Measurements from ENCODE around the gene FNDC5. TPM values are rescaled to one million over a fixed set of nuclear protein-coding genes. Genes with fewer than 3 reads are reported as not detected.

FNDC5 gene
- total RNA-seq, 1 donor from 2014 or later: 105 TPM

- no peak overlapping the region for H3K4me3 ChIP-seq
- TF ChIP-seq CTCF (IDR thresholded peaks at IDR 0.05; ENCODE audit: borderline replicate concordance): no peak
- H3K27ac ChIP-seq (replicated peaks): no peak overlapping the region
- peaks cover 13% of the 10 kb centered on the region for H3K4me1 ChIP-seq
- intact Hi-C loops (cut with micrococcal nuclease): no loop called here
- no peaks in the 10 kb centered on the region for H3K9me3 ChIP-seq (replicated peaks)
- H3K27me3 ChIP-seq (ENCODE audit: low read depth): peaks cover 41% of the 10 kb centered on the region
- H3K36me3 ChIP-seq: no peaks in the 10 kb centered on the region
- no peak for DNase-seq
Observed at GRCh38 chr1:32903991-32904785, 33.5 kb upstream of the FNDC5 start.

GRCh38 chr1:32902535-32902920, 31.8 kb upstream of the FNDC5 start:
- intact Hi-C loops (cut with micrococcal nuclease): no loop called here
- no peak for DNase-seq
- no peak overlapping the region for H3K4me3 ChIP-seq
- H3K27ac ChIP-seq (replicated peaks): no peak overlapping the region
- no peaks in the 10 kb centered on the region for H3K9me3 ChIP-seq (replicated peaks)
- H3K36me3 ChIP-seq: no peaks in the 10 kb centered on the region
- no peak for TF ChIP-seq CTCF (IDR thresholded peaks at IDR 0.05; ENCODE audit: borderline replicate concordance)
- peaks cover 28% of the 10 kb centered on the region for H3K27me3 ChIP-seq (ENCODE audit: low read depth)
- H3K4me1 ChIP-seq: peaks cover 13% of the 10 kb centered on the region

- H3K36me3 ChIP-seq: no peaks in the 10 kb centered on the region
- no peaks in the 10 kb centered on the region for H3K9me3 ChIP-seq (replicated peaks)
- TF ChIP-seq CTCF (IDR thresholded peaks at IDR 0.05; ENCODE audit: borderline replicate concordance): no peak
- no peak for DNase-seq
- intact Hi-C loops (cut with micrococcal nuclease): no loop called here
- peak overlapping the region; percentile 76 for H3K4me3 ChIP-seq
- H3K4me1 ChIP-seq: peaks cover 13% of the 10 kb centered on the region
- no peak overlapping the region for H3K27ac ChIP-seq (replicated peaks)
- H3K27me3 ChIP-seq (ENCODE audit: low read depth): peaks cover 28% of the 10 kb centered on the region
Observed at GRCh38 chr1:32901823-32902534, 31.3 kb upstream of the FNDC5 start.

- Histone ChIP-seq H3K4me1 (peaks cover 13% of the 10 kb centered on the region), H3K27me3 (ENCODE audit: low read depth) (peaks cover 28% of the 10 kb centered on the region), H3K4me3 (peak within 1 kb of the TSS; percentile 76), H3K36me3 (no peaks in the 10 kb centered on the region), H3K27ac (replicated peaks) (no peak within 1 kb of the TSS), H3K9me3 (replicated peaks) (no peaks in the 10 kb centered on the region)
- no peak for TF ChIP-seq CTCF (IDR thresholded peaks at IDR 0.05; ENCODE audit: borderline replicate concordance)
- intact Hi-C loops (cut with micrococcal nuclease): no loop called here
- DNase-seq: peak; percentile 56
Observed at GRCh38 chr1:32900956-32901822, 30.5 kb upstream of the FNDC5 start, which contains the start of gene TMEM54. TSS of gene TMEM54 (minus strand) at chr1:32901389. CDS start at chr1:32901238, 151 bp downstream.

GRCh38 chr1:32900371-32900955, 29.8 kb upstream of the FNDC5 start:
- Histone ChIP-seq H3K27ac (replicated peaks) (no peak overlapping the region), H3K9me3 (replicated peaks) (no peaks in the 10 kb centered on the region), H3K4me3 (peak overlapping the region; percentile 76), H3K4me1 (peaks cover 13% of the 10 kb centered on the region), H3K36me3 (no peaks in the 10 kb centered on the region), H3K27me3 (ENCODE audit: low read depth) (peaks cover 29% of the 10 kb centered on the region)
- no peak for DNase-seq
- TF ChIP-seq CTCF (IDR thresholded peaks at IDR 0.05; ENCODE audit: borderline replicate concordance): no peak
- intact Hi-C loops (cut with micrococcal nuclease): no loop called here

Measured in left ventricle myocardium inferior (tissue), 1 donor.